IPS-20b (cell line): Measurements from ENCODE around the gene MBD4.

Experiments used
- H3K27ac ChIP-seq: one replicate; pipeline ENCODE4 v1.5.1; 2013; ENCODE audit warnings: low read length
- H3K27me3 ChIP-seq: 2 replicates; pipeline ENCODE4 v1.6.1; 2013; ENCODE audit warnings: mild to moderate bottlenecking, low read length, inconsistent platforms; ENCODE audit not compliant: insufficient read depth
- H3K36me3 ChIP-seq: 2 replicates; pipeline ENCODE4 v1.6.1; 2013; ENCODE audit warnings: low read depth, mild to moderate bottlenecking, inconsistent platforms, low read length, moderate library complexity; ENCODE audit not compliant: insufficient read depth
- H3K4me1 ChIP-seq: 2 replicates; pipeline ENCODE4 v1.6.1; 2013; ENCODE audit warnings: mild to moderate bottlenecking, control low read depth, inconsistent platforms, low read length, moderate library complexity; ENCODE audit not compliant: insufficient read depth
- H3K4me3 ChIP-seq: 2 replicates; pipeline ENCODE4 v1.5.1; 2013; ENCODE audit warnings: mild to moderate bottlenecking, low read length, inconsistent platforms
- H3K9ac ChIP-seq: 2 replicates; pipeline ENCODE4 v1.6.1; 2013; ENCODE audit warnings: low read depth, mild to moderate bottlenecking, inconsistent platforms, low read length, moderate library complexity
- H3K9me3 ChIP-seq: 2 replicates; pipeline ENCODE4 v1.6.1; 2013; ENCODE audit warnings: mild to moderate bottlenecking, low read depth, low read length, inconsistent platforms; ENCODE audit not compliant: insufficient read depth

Gene MBD4

GRCh38 chr3:129462361-129462968 is 22.7 kb upstream of the MBD4 start:
- no peaks in the 10 kb centered on the region for H3K27me3 ChIP-seq

GRCh38 chr3:129461461-129462146 is 21.9 kb upstream of the MBD4 start:
- no peak overlapping the region for H3K4me3 ChIP-seq
- H3K9ac ChIP-seq = no peak overlapping the region
- H3K27ac ChIP-seq = no peak overlapping the region
- H3K4me1 ChIP-seq = no peaks in the 10 kb centered on the region
- no peaks in the 10 kb centered on the region for H3K27me3 ChIP-seq
- H3K36me3 ChIP-seq = peaks cover 27% of the 10 kb centered on the region
- H3K9me3 ChIP-seq = no peaks in the 10 kb centered on the region

More at GRCh38 chr3:129462361-129462968, 22.7 kb upstream of the MBD4 start:
- no peaks in the 10 kb centered on the region for H3K4me1 ChIP-seq
- H3K4me3 ChIP-seq = no peak overlapping the region
- H3K36me3 ChIP-seq = peaks cover 33% of the 10 kb centered on the region
- no peaks in the 10 kb centered on the region for H3K9me3 ChIP-seq
- no peak overlapping the region for H3K27ac ChIP-seq
- H3K9ac ChIP-seq = no peak overlapping the region

DNA sequence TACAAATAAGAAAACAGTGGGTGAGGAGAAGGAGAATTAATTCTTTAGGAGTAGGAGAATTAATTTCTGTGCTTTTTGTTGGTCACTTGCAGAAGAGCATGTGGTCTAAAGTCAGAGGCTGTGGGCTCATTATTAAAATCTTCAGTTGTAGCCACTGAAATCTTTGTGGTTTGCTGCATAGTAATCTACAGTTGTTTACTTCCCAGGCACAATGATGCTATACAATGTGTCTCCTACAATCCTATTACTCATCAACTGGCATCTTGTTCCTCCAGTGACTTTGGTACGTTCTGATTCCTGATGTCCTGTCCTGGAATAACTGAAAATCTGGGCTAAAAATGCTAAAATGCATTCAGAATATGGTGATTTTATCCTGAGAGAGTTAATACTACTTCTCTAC is 21.3 kb upstream of the MBD4 start:
- H3K4me1 ChIP-seq = no peaks in the 10 kb centered on the region
- peaks cover 27% of the 10 kb centered on the region for H3K36me3 ChIP-seq
- no peak overlapping the region for H3K27ac ChIP-seq
- no peak overlapping the region for H3K4me3 ChIP-seq
- H3K27me3 ChIP-seq = no peaks in the 10 kb centered on the region
- no peaks in the 10 kb centered on the region for H3K9me3 ChIP-seq
- no peak overlapping the region for H3K9ac ChIP-seq

DNA sequence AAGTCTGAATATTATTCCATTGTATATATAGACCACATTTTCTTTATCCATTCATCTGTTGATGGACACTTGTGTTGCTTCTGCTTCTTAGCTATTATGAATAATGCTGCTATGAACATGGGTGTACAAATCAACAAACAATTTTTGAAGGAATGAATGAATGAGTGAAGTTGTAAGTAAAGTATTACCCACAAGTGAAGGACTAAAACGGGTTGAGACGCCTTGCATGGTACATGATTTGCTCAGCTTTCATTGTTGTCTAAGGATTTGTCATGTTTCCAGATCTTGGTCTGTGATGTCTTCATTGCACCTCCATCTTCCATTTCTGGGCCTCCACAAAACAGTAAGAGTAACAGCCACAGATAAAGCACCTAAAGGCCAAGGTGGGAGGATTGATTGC is 20.8 kb upstream of the MBD4 start:
- Histone ChIP-seq H3K27me3 (no peaks in the 10 kb centered on the region), H3K9ac (no peak overlapping the region), H3K27ac (no peak overlapping the region), H3K9me3 (no peaks in the 10 kb centered on the region), H3K36me3 (peaks cover 27% of the 10 kb centered on the region), H3K4me1 (no peaks in the 10 kb centered on the region), H3K4me3 (no peak overlapping the region)

DNA sequence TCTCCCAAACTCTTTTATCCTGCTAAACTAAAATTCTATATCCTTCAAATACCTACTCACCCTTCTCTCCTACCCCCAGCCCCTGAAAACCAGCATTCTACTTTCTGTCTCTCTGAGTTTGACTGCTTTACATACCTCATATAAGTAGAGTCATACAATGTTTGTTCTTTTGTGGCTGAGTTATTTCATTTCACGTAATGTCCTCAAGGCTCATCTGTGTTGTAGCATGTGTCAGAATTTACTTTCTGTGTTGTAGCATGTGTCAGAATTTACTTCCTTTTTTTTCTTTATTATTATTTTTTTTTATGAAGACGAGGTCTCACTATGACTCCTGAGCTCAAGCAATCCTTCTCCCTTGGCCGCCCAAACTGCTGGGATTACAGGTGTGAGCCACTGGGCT is 20.4 kb upstream of the MBD4 start:
- Histone ChIP-seq H3K27ac (no peak overlapping the region), H3K9me3 (no peaks in the 10 kb centered on the region), H3K36me3 (peaks cover 27% of the 10 kb centered on the region), H3K4me3 (no peak overlapping the region), H3K27me3 (no peaks in the 10 kb centered on the region), H3K9ac (no peak overlapping the region), H3K4me1 (no peaks in the 10 kb centered on the region)

DNA sequence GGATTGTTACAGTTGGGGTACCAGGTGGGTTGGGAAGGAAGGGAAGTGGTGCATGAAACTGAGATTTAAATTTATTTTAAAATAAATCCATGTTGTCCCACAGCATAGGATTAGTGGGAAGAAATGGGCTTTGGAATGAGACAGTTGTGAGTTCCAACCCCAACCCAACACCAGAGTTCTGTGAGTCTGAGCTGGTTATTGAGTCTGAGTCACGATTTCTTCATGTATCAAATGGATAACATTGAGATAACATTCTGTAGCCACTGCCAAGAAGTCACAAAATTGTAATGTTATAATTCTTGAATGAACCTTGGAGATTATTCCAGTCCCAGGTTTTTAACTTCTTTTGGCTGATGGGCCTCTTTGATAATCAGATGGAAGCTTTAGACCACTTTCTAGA is 14.0 kb upstream of the MBD4 start:
- no peaks in the 10 kb centered on the region for H3K9me3 ChIP-seq
- H3K4me3 ChIP-seq = no peak overlapping the region
- peaks cover 15% of the 10 kb centered on the region; the same call in 1 of the 2 replicates for H3K4me1 ChIP-seq
- no peak overlapping the region for H3K9ac ChIP-seq
- no peaks in the 10 kb centered on the region for H3K27me3 ChIP-seq
- H3K27ac ChIP-seq = no peak overlapping the region
- H3K36me3 ChIP-seq = peaks cover 35% of the 10 kb centered on the region

GRCh38 chr3:129449279-129450115 is 9.7 kb upstream of the MBD4 start:
- H3K4me3 ChIP-seq = no peak overlapping the region
- H3K36me3 ChIP-seq = peaks cover 28% of the 10 kb centered on the region
- H3K27me3 ChIP-seq = no peaks in the 10 kb centered on the region
- peak overlapping the region; percentile 17; the same call in 1 of the 2 replicates for H3K9ac ChIP-seq
- H3K27ac ChIP-seq = peak overlapping the region; percentile 58
- H3K4me1 ChIP-seq = peaks cover 27% of the 10 kb centered on the region; the same call in 1 of the 2 replicates
- no peaks in the 10 kb centered on the region for H3K9me3 ChIP-seq

DNA sequence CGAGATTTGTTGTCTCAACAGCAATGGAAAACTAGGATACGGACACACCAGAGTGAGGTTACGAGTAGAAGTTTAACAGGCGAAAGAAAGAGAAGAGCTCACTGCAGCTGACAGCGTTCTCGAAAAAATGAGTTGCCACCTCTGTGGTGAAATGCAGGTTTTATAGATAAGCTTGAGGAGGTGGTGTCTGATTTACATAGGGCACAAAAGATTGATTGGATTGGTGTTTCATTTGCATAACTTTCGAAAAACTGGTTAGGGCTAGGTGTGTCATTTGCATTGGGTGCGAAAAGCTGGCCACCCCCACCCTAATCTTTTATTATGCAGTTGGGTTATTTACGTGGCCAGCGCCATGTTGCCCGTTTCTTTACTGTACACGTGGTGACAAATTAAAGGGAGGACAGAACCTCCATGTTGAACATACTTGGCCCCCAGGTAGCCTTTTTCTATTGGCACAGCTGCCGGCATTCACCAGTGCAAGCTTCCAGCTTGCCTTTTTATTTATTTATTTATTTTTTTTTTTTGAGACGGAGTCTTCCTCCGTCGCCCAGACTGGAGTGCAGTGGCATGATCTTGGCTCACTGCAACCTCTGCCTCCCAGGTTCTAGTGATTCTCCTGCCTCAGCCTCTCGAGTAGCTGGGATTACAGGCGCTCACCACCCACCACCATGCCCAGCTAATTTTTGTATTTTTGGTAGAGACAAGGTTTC is 8.6 kb upstream of the MBD4 start:
- H3K27ac ChIP-seq = no peak overlapping the region
- H3K36me3 ChIP-seq = peaks cover 17% of the 10 kb centered on the region
- peak overlapping the region; percentile 85 for H3K9ac ChIP-seq
- H3K4me1 ChIP-seq = peaks cover 27% of the 10 kb centered on the region; the same call in 1 of the 2 replicates
- no peaks in the 10 kb centered on the region for H3K9me3 ChIP-seq
- H3K4me3 ChIP-seq = peak overlapping the region; percentile 57
- no peaks in the 10 kb centered on the region for H3K27me3 ChIP-seq

- Histone ChIP-seq H3K4me3 (no peak overlapping the region), H3K9me3 (no peaks in the 10 kb centered on the region), H3K36me3 (peaks cover 4% of the 10 kb centered on the region; the same call in 1 of the 2 replicates), H3K27ac (no peak overlapping the region), H3K27me3 (no peaks in the 10 kb centered on the region), H3K4me1 (peaks cover 35% of the 10 kb centered on the region; the same call in 1 of the 2 replicates), H3K9ac (no peak overlapping the region)
Observed at GRCh38 chr3:129446926-129447325, 7.2 kb upstream of the MBD4 start.

DNA sequence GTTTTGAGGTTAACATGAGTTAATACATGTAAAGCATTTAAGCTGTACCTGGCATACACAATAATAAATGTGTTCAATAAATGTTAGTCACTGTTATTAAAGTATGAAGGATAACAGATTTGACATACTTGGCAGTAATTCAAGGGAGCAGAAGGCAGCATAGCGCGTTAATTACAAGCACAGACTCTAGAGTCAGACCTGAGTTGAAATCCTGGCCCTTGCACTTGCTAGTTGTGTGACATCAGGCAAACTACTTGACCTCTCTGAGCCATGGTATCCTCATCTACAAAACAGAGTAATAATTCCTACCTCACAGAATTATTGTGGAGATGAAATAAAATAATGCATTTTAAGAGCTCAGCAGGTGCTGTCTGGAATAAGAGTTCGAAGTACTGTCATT is 5.7 kb upstream of the MBD4 start:
- no peak overlapping the region for H3K9ac ChIP-seq
- no peaks in the 10 kb centered on the region for H3K9me3 ChIP-seq
- H3K27me3 ChIP-seq = no peaks in the 10 kb centered on the region
- no peaks in the 10 kb centered on the region for H3K36me3 ChIP-seq
- H3K27ac ChIP-seq = no peak overlapping the region
- peaks cover 48% of the 10 kb centered on the region; the same call in 1 of the 2 replicates for H3K4me1 ChIP-seq
- no peak overlapping the region for H3K4me3 ChIP-seq

GRCh38 chr3:129442947-129443346 is 3.2 kb upstream of the MBD4 start:
- Histone ChIP-seq H3K27ac (no peak overlapping the region), H3K4me1 (peaks cover 38% of the 10 kb centered on the region; the same call in 1 of the 2 replicates), H3K9ac (no peak overlapping the region), H3K36me3 (peaks cover 2% of the 10 kb centered on the region; the same call in 1 of the 2 replicates), H3K4me3 (no peak overlapping the region), H3K27me3 (no peaks in the 10 kb centered on the region), H3K9me3 (no peaks in the 10 kb centered on the region)
